Astrocyte (in vitro differentiated cells and primary cell): ENCODE measurements around the gene LHFPL2. TPM values are rescaled to one million over a fixed set of nuclear protein-coding genes. Genes with fewer than 3 reads are reported as not detected.

Experiments
- DNase-seq: peaks from one replicate; pipeline ENCODE4 v3.0.0-alpha.2; 2010; ENCODE audit warnings: low read depth
- FAIRE-seq: peaks from 2 replicates; lab custom pipeline; 2011; peaks lifted over from hg19 to GRCh38; lab: Jason Lieb, UNC
- H2AFZ ChIP-seq: 2 replicates; pipeline ENCODE4 v1.6.0; 2012; ENCODE audit warnings: low read depth, low read length, inconsistent platforms
- H3K27ac ChIP-seq: 2 replicates; pipeline ENCODE4 v1.5.1; 2011; ENCODE audit warnings: low read depth, low read length, inconsistent platforms
- H3K27me3 ChIP-seq: 2 replicates; pipeline ENCODE4 v1.6.0; 2011; ENCODE audit warnings: low read length, inconsistent platforms; ENCODE audit not compliant: insufficient read depth
- H3K36me3 ChIP-seq: 2 replicates; pipeline ENCODE4 v1.5.1; 2011; ENCODE audit warnings: low read length, inconsistent platforms; ENCODE audit not compliant: insufficient read depth
- H3K4me1 ChIP-seq: 2 replicates; pipeline ENCODE4 v1.5.1; 2011; ENCODE audit warnings: low read length, inconsistent platforms; ENCODE audit not compliant: insufficient read depth
- H3K4me2 ChIP-seq: 2 replicates; pipeline ENCODE4 v1.6.0; 2012; ENCODE audit warnings: low read length, inconsistent platforms
- H3K4me3 ChIP-seq: 2 replicates; pipeline ENCODE4 v1.5.1; 2011; ENCODE audit warnings: low read depth, mild to moderate bottlenecking, low read length, inconsistent platforms; ENCODE audit not compliant: insufficient read depth
- H3K79me2 ChIP-seq: 2 replicates; pipeline ENCODE4 v1.6.0; 2012; ENCODE audit warnings: mild to moderate bottlenecking, low read length, inconsistent platforms; ENCODE audit not compliant: insufficient read depth
- H3K9ac ChIP-seq: 2 replicates; pipeline ENCODE4 v1.6.0; 2012; ENCODE audit warnings: mild to moderate bottlenecking, low read length, inconsistent platforms
- H3K9me3 ChIP-seq: 2 replicates; pipeline ENCODE4 v1.5.1; 2012; ENCODE audit warnings: low read depth, mild to moderate bottlenecking, low read length, inconsistent platforms; ENCODE audit not compliant: insufficient read depth
- H4K20me1 ChIP-seq: 2 replicates; pipeline ENCODE4 v1.6.0; 2012; ENCODE audit warnings: low read length, inconsistent platforms; ENCODE audit not compliant: insufficient read depth
- H3K27ac Mint-ChIP-seq: one replicate; pipeline ENCODE4 v1.8.0; 2021; ENCODE audit warnings: mild to moderate bottlenecking, mixed read lengths; ENCODE audit not compliant: unreplicated experiment
- H3K27me3 Mint-ChIP-seq: one replicate; pipeline ENCODE4 v1.8.0; 2021; ENCODE audit warnings: low read depth, mixed read lengths; ENCODE audit not compliant: unreplicated experiment
- H3K36me3 Mint-ChIP-seq: one replicate; pipeline ENCODE4 v1.8.0; 2021; ENCODE audit warnings: low read depth, mixed read lengths; ENCODE audit not compliant: unreplicated experiment
- H3K4me1 Mint-ChIP-seq: one replicate; pipeline ENCODE4 v1.8.0; 2021; ENCODE audit warnings: low read depth, mixed read lengths; ENCODE audit not compliant: unreplicated experiment
- H3K4me3 Mint-ChIP-seq: one replicate; pipeline ENCODE4 v1.8.0; 2021; ENCODE audit warnings: mild to moderate bottlenecking, moderate library complexity, mixed read lengths; ENCODE audit not compliant: unreplicated experiment
- H3K9me3 Mint-ChIP-seq: one replicate; pipeline ENCODE4 v1.8.0; 2021; ENCODE audit warnings: mild to moderate bottlenecking, mixed read lengths; ENCODE audit not compliant: unreplicated experiment
- CTCF ChIP-seq: IDR thresholded peaks from 2 replicates; pipeline ENCODE4 v1.5.1; 2011; ENCODE audit warnings: low read depth, mild to moderate bottlenecking, inconsistent platforms, low read length, moderate library complexity; ENCODE audit not compliant: insufficient read depth
- EZH2 ChIP-seq: IDR thresholded peaks from 2 replicates; pipeline ENCODE4 v1.6.1; 2012; ENCODE audit warnings: mild to moderate bottlenecking, low read length, inconsistent platforms; ENCODE audit not compliant: insufficient read depth
- total RNA-seq: library from RNA; stranded (reverse); gene quantifications from 2 replicates; pipeline ENCODE4 v1.2.1, GENCODE V29; 2021

LHFPL2 gene
- total RNA-seq, 1 donor from 2014 or later: 17.0 TPM

GRCh38 chr5:78503958-78504653 is 144.5 kb downstream of the LHFPL2 start:
- no peaks in the 10 kb centered on the region for H3K27me3 ChIP-seq
- no peaks in the 10 kb centered on the region for H3K36me3 ChIP-seq
- H3K4me2 ChIP-seq: peak overlapping the region; percentile 60
- peaks cover 59% of the 10 kb centered on the region for H3K79me2 ChIP-seq
- TF ChIP-seq CTCF: no peak
- TF ChIP-seq EZH2: no peak
- Mint-ChIP-seq H3K36me3 (peaks cover 3% of the 10 kb centered on the region), H3K4me3 (no peak overlapping the region), H3K27ac (no peak overlapping the region), H3K4me1 (peaks cover 37% of the 10 kb centered on the region), H3K27me3 (no peaks in the 10 kb centered on the region), H3K9me3 (no peaks in the 10 kb centered on the region)
- peak overlapping the region; percentile 76 for H3K9ac ChIP-seq
- no peak for FAIRE-seq
- H2AFZ ChIP-seq: no peak overlapping the region
- no peaks in the 10 kb centered on the region for H3K9me3 ChIP-seq
- no peak overlapping the region for H3K4me3 ChIP-seq
- peaks cover 11% of the 10 kb centered on the region for H4K20me1 ChIP-seq
- H3K4me1 ChIP-seq: peaks cover 52% of the 10 kb centered on the region
- peak overlapping the region; percentile 94 for H3K27ac ChIP-seq
- no peak for DNase-seq

- no peaks in the 10 kb centered on the region for H3K27me3 Mint-ChIP-seq
- H3K27me3 ChIP-seq: no peaks in the 10 kb centered on the region
- no peaks in the 10 kb centered on the region for H3K9me3 Mint-ChIP-seq
- H3K4me1 ChIP-seq: peaks cover 40% of the 10 kb centered on the region
- no peak overlapping the region for H3K4me3 ChIP-seq
- no peak overlapping the region for H3K4me3 Mint-ChIP-seq
- no peak overlapping the region for H2AFZ ChIP-seq
- peaks cover 39% of the 10 kb centered on the region for H3K4me1 Mint-ChIP-seq
- no peak overlapping the region for H3K27ac Mint-ChIP-seq
- peaks cover 75% of the 10 kb centered on the region for H3K79me2 ChIP-seq
- no peaks in the 10 kb centered on the region for H3K9me3 ChIP-seq
- H3K4me2 ChIP-seq: peak overlapping the region; percentile 24
- H3K36me3 Mint-ChIP-seq: peaks cover 5% of the 10 kb centered on the region
- peak overlapping the region; percentile 46 for H3K9ac ChIP-seq
- TF ChIP-seq CTCF: no peak
- FAIRE-seq (no peak), DNase-seq (peak; percentile 69)
- H3K27ac ChIP-seq: peak overlapping the region; percentile 57
- no peaks in the 10 kb centered on the region for H3K36me3 ChIP-seq
- peaks cover 16% of the 10 kb centered on the region for H4K20me1 ChIP-seq
Measured at GRCh38 chr5:78501411-78502352, 146.9 kb downstream of the LHFPL2 start.
